IPS DF 4.7 (cell line): ENCODE measurements around the gene MXD1.
"Not testable (repeated sequence)": the region's sequence is repeated elsewhere in the genome, so short reads cannot be mapped to it uniquely, and the experiment has no call there.

Experiments used
- DNase-seq: peaks from one replicate; pipeline ENCODE4 v3.0.0-alpha.2; 2013; ENCODE audit warnings: low spot score; ENCODE audit errors: extremely low read depth

Gene MXD1

DNA sequence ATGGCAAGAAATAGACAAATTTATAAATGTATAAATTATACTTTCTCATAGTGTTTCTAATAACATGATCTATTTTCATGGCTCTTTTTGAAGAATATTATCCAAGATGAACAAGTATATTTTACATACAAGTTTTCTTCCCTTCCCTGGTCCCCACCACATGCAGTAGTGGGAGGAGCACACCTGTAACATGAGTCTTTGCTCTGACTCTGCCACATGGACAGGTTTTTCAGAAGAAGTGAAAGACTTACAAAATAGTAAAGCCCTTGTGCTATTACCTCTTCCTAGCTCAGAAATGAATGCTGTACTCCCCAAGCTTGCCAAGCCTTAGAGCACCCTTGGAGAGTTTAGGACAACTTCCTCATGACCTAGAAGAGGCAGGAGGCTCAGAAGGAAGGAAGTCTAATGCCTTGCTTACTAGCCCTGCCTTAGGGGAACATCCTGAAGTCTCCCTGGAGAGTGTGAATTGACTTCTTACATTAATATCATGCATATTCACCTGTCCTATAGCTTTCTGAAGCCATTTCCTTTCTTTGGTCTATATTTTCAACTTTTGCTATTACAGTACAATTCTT, 18.4 kb downstream of the MXD1 start:
- DNase-seq: no peak

DNA sequence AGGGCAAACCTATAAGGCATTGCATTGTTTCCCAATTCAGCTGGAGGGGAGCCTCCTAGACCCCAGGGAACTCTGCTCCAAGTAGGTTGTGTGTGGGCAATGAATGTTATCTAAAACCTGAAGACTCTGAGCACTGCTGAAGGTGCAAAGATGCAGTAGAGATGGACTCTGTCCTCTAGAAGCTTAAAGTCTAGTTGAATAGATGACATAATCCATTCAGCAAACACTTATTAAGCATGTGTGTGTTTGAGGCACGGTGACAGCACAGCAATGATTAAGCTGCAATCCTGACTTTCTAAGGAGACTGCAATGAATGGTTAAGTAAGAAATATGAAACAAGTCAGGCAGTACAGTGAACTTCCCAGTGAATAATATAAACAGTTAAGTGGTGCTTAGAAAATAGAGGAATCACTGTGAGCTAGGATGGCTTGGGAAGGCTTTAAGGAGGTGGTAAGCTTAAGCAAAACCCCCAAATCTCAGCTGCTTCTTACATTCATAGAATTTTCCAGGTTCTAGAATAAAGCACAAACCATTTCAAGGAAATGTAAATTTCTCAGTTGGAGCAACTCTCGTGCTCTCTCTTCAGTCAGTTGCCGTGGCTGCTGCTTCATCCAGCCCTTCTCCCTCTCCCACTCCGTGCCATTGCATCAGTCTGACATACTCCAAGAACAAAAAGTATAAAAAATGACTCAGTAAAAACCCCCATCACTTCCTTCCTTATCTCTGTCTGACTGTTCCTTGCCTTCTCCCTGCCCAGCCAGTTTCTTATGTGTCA, 19.1 kb downstream of the MXD1 start:
- no peak for DNase-seq

DNA sequence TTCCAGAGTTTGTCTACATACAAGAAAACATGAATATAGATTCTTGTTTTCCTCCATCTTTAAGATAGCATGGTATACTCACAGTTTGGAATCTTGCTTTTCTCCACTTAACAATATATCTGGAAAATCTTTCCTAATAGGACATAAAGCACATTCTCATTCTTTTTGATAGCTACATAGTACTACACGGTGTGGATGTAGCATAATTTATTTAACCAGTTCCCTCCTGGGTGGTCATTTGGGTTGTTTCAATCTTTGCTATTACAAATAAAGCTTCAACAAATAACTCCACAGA, 19.7 kb downstream of the MXD1 start:
- DNase-seq: no peak

GRCh38 chr2:69935011-69935410, 20.1 kb downstream of the MXD1 start:
- no peak for DNase-seq

GRCh38 chr2:69936906-69937305, 22.0 kb downstream of the MXD1 start:
- DNase-seq: no peak

DNA sequence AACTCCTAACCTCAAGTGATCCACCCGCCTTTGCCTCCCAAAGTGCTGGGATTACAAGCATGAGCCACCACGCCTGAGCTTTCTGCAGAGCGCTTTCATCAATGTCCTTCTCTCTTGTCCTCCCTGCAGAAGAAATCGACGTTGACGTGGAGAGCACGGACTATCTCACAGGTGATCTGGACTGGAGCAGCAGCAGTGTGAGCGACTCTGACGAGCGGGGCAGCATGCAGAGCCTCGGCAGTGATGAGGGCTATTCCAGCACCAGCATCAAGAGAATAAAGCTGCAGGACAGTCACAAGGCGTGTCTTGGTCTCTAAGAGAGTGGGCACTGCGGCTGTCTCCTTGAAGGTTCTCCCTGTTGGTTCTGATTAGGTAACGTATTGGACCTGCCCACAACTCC, 23.1 kb downstream of the MXD1 start:
- DNase-seq: no peak

DNA sequence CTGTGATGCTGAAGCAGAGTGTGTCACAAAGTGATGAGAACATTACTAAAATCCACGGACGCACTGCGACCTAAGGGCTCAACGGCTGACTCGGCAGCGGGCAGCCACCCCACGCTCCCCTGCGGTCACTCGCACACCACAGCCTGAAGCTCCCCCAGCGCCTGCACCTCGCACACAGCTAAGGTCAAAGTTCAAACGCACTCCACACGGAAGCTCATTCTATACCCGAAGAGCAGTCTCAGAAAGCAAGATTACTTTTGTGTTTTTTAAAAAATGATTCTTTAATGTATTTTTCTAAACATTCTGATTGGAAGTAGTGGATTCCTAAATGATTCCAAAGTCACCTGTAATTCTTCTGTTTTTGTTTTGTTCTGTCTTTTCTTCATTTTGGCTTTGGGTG, 24.8 kb downstream of the MXD1 start:
- DNase-seq: no peak

DNA sequence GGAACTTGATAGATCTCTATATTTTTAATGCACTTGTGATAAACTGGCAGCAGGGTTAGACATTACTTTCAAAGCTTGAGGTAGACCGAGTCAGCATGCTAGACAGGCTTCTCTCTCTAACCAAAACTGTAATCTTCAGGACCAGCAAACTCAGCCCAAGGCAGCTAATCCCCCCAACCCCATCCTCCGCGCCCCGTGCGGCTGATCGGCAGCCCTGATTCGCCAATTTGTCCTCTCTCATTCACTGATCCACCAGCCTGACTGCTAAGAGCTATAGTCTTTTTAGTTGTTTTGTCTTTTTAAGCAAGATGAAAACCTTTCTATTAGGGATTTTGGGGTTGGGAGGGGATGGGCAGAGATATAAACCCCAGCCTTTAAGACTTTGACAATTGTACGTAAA, 25.8 kb downstream of the MXD1 start:
- no peak for DNase-seq

DNA sequence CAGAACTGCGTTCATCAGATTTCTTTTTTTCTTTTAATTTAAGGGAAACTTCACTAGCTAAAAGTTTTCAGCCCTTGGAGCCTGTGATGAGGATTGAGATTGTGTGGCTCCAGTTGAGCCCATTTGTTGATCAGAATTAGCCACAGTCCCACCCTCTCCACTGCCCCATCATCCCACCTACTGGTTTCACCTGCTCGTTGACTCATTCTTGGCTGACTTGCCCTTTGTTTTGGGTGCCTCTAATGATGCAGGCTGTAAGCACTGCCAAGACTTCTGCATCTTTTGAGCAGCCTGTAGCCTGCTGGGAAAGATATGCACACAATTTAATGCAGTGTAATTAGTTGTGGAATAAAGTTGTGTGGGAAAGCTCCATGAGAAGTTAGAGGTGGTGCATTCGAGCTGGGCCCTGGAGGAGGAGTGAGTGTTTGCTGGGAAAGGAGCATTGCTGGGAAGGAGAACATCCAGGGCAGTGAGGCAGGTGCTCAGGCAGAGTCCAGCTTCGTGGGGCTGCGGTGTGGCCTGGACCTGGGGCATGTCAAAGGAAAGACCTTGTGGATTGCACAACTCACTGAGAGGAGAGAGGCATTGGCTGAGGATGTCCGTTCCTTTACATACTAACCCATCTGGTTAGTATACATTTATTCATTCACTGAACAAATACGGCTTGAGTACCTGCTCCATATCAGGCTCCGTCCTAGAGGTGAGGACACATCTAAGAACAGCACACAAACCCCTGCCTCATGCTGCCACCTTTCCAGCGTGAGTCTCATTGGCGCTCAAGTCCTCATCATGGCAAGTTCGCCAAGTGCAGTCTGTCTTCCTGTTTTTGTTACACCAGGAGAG, 28.3 kb downstream of the MXD1 start:
- no peak for DNase-seq

GRCh38 chr2:69943843-69944525, 29.1 kb downstream of the MXD1 start:
- no peak for DNase-seq

DNA sequence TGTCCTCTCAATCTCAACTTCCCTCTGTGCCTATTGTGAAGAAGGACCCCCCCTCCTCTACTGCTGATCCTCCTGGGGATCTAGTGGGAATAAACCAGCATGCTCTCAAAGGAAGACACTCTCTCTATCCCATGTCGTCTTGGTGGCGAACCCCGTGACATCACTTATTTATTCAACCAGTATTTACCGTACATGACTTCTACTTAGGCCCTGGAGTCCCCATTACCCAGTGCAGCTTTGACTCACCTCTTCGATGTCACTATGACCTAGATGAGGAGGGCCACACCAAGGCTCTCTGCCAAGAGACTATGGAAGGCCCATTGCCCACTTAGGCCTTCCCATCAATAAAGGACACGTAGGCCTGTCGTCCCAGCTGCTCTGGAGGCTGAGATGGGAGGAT, 29.8 kb downstream of the MXD1 start:
- no peak for DNase-seq

GRCh38 chr2:69945441-69945840, 30.5 kb downstream of the MXD1 start:
- no peak for DNase-seq

GRCh38 chr2:69945941-69946340, 31.0 kb downstream of the MXD1 start:
- no peak for DNase-seq

- no peak for DNase-seq
These were observed 31.7 kb downstream of the MXD1 start for GRCh38 chr2:69946351-69947324.

- DNase-seq: no peak
These were observed 32.5 kb downstream of the MXD1 start for GRCh38 chr2:69947325-69947931.

DNA sequence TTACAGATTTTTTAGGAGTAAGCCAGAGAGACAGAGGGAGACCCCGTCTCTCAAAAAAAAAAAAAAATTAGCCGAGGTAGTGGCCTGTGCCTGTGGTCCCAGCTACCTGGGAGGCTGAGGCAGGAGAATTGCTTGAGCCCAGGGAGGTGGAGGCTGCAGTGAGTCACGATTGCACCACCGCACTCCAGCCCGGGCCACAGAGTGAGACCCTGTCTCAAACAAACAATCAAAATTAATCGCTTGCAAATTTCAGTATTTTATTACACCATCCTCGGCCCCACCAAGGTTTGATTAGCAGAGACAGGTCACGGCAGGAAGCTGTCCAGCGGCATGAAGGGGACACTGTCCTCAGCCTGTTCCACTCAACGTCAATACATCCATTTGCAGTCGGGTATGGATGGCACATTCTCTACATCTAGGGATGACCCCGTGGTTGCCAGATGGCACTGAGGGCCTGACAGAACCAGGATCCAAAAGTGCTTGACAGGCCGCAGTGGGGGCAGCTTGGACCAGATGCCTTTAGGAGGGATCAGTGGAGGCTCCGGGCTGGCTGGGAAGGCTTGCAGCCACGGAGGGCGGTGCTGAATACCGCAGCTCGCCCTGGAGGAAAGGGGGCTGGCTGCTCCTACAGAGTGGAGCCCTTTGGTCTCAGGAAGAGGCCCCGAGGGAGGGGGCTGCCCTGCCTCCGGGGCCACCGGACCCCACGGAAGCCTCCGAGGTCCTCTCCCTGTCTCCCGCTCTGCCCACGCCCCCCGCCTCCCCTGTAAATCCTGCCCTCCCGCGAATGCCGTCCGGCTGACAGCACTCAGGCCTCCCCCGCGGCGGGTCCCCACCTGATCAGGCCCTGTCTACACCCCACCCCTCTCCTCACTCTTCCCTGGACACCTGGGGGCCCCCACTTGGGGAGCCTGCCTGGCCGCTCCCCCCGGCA, 33.4 kb downstream of the MXD1 start:
- DNase-seq: no peak

GRCh38 chr2:69948963-69949645, 34.2 kb downstream of the MXD1 start:
- DNase-seq: no peak

DNA sequence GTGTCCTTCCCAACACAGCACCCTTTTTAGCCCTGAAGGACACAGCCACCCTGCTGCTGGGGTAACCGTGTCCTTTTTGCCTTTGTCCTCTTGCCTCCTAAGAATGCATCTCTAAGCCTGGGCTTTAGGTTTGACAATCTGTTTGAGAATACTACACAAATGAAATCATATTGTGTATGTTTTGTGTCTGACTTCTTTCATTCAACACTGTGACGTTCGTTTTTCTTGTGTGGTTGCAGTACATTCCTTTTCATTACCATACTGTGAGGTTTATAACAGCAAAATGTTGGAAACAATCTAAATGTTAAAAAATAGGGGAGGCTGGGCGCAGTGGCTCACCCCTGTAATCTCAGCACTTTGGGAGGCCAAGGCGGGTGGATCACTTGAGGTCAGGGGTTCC, 35.3 kb downstream of the MXD1 start:
- no peak for DNase-seq

DNA sequence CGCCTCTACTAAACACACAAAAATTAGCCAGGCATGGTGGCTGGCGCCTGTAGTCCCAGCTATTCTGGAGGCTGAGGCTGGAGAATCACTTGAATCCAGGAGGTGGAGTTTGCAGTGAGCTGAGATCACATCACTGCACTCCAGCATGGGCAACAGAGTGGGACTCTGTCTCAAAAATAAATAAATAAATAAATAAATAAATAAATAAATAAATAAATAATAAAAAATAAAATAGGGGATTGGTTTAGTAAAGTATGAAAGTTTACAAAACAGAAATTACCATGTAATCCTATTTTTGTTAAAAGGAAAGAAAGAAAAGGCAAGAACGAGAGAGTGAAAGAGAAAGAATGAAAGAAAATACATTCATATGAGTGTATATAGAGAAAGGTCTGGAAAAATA, 35.8 kb downstream of the MXD1 start:
- not testable (repeated sequence) for DNase-seq
